Muscle of arm (tissue), 12 donors: ENCODE data around the gene ATP5ME. TPM values are rescaled to one million over a fixed set of nuclear protein-coding genes. Genes with fewer than 3 reads are reported as not detected.
"Not testable (repeated sequence)": the region's sequence is repeated elsewhere in the genome, so short reads cannot be mapped to it uniquely, and the experiment has no call there.

Source experiments
- DNase-seq: peaks from one replicate; pipeline ENCODE4 v3.0.0-alpha.2; 2013
- polyA plus RNA-seq, 12 donors: library from polyadenylated mRNA; unstranded; fragments of 120-200 nt; gene quantifications; one replicate each; pipeline ENCODE4 v1.2.1, GENCODE V29; 2013; ENCODE audit not compliant: insufficient read length in 12 of 12

Gene ATP5ME
- polyA plus RNA-seq, 12 donors, result 197 to 329 (median 273) TPM; not detected in 1

GRCh38 chr4:675980-676870 lies 2.1 kb upstream of the ATP5ME start:
- no peak for DNase-seq

- no peak for DNase-seq
Measured at GRCh38 chr4:675036-675882, 1.2 kb upstream of the ATP5ME start.

GRCh38 chr4:673349-674091 lies 556 bp downstream of the ATP5ME start:
- no peak for DNase-seq

GRCh38 chr4:671769-672168 lies 2.3 kb downstream of the ATP5ME start:
- DNase-seq, result no peak

- not testable (repeated sequence) for DNase-seq
Measured at GRCh38 chr4:669806-670559, 4.1 kb downstream of the ATP5ME start.

GRCh38 chr4:668219-668618 lies 5.9 kb downstream of the ATP5ME start:
- DNase-seq, result not testable (repeated sequence)

- DNase-seq, result no peak
Measured at GRCh38 chr4:667545-667925, 6.5 kb downstream of the ATP5ME start.

- DNase-seq, result no peak
Measured at GRCh38 chr4:666822-667544, 7.1 kb downstream of the ATP5ME start.

- no peak for DNase-seq
Measured at GRCh38 chr4:666436-666810, 7.7 kb downstream of the ATP5ME start.

- no peak for DNase-seq
Measured at GRCh38 chr4:665751-666435, 8.2 kb downstream of the ATP5ME start.

- DNase-seq, result no peak
Measured at GRCh38 chr4:665381-665750, 8.7 kb downstream of the ATP5ME start.

GRCh38 chr4:664713-665231 lies 9.3 kb downstream of the ATP5ME start:
- DNase-seq, result no peak

- DNase-seq, result no peak
Measured at GRCh38 chr4:663438-664428, 10.3 kb downstream of the ATP5ME start.

- no peak for DNase-seq
Measured at GRCh38 chr4:663046-663437, 11.0 kb downstream of the ATP5ME start.

- no peak for DNase-seq
Measured at GRCh38 chr4:661881-662761, 12.0 kb downstream of the ATP5ME start.

- DNase-seq, result no peak
Measured at GRCh38 chr4:661231-661630, 12.8 kb downstream of the ATP5ME start.

GRCh38 chr4:660401-660800 lies 13.7 kb downstream of the ATP5ME start:
- no peak for DNase-seq

- no peak for DNase-seq
Measured at GRCh38 chr4:659851-660250, 14.2 kb downstream of the ATP5ME start.
